Uterus (tissue), 4 donors: Measurements from ENCODE around the gene FKRP. TPM values are rescaled to one million over a fixed set of nuclear protein-coding genes. Genes with fewer than 3 reads are reported as not detected.

Experiments
- DNase-seq, 2 donors: peaks; one replicate each; pipeline ENCODE4 v3.0.0-alpha.2; 2019 to 2020
- H3K27ac ChIP-seq, 2 donors: fragments of 200-600 bp; sonication (generic); 1 replicate in 1 of 2; 2 replicates in 1 of 2; pipeline ENCODE4 v1.5.1; 2016 to 2018
- H3K27me3 ChIP-seq, 2 donors: fragments of 200-600 bp; sonication (generic); one replicate each; pipeline ENCODE4 v1.5.1; 2018 to 2019; ENCODE audit warnings: control low read depth in 1 of 2
- H3K36me3 ChIP-seq, 2 donors: fragments of 200-600 bp; sonication (generic); one replicate each; pipeline ENCODE4 v1.5.1; 2019; ENCODE audit warnings: control low read depth in 1 of 2
- H3K4me1 ChIP-seq, 2 donors: fragments of 200-600 bp; sonication (generic); one replicate each; pipeline ENCODE4 v1.5.1; 2018 to 2019; ENCODE audit warnings: control low read depth in 1 of 2
- H3K4me3 ChIP-seq, 2 donors: fragments of 200-600 bp; sonication (generic); 1 replicate in 1 of 2; 2 replicates in 1 of 2; pipeline ENCODE4 v1.5.1; 2018 to 2019; ENCODE audit warnings: mild to moderate bottlenecking in 1 of 2
- H3K9me3 ChIP-seq, 2 donors: fragments of 200-600 bp; sonication (generic); one replicate each; pipeline ENCODE4 v1.5.1; 2019; ENCODE audit warnings: control low read depth in 1 of 2
- POLR2A ChIP-seq, 2 donors: fragments of 450-650 bp; IDR thresholded peaks; one replicate each; pipeline ENCODE4 v1.6.1; 2016; ENCODE audit warnings: antibody characterized with exemption in 2 of 2, mild to moderate bottlenecking in 1 of 2, moderate library complexity in 1 of 2
- intact Hi-C: fragments of 100-400 bp; cut with DNase I; formaldehyde crosslinking; loops from one replicate; pipeline ENCODE4 v1.15.1; 2023; ENCODE audit warnings: low total_unique reads
- total RNA-seq, 4 donors: library from RNA; depleted of rRNA in 3 of 4; stranded (reverse); fragments of >200 nt in 3 of 4; gene quantifications; one replicate each; pipeline versions ENCODE4 v1.1.0 to v1.2.4, GENCODE V29; 2014 to 2023
- TF ChIP-seq, protein P1 (sequence below), 4 experiments: fragments of 200-600 bp in 2 of 4; fragments of 450-650 bp in 2 of 4; sonication (generic) in 2 of 4; IDR thresholded peaks; one replicate each; pipeline ENCODE4 v1.5.1; 2016 to 2019; ENCODE audit warnings: antibody characterized with exemption in 4 of 4, mild to moderate bottlenecking in 2 of 4, moderate library complexity in 1 of 4
- donor health status: DM: yes; HTN: yes; CAD: no.

The FKRP gene
- total RNA-seq, 4 donors from 2014 or later: 7.4 to 154 (median 22.1) TPM

GRCh38 chr19:46722421-46723022, 23.3 kb upstream of the FKRP start:
- DNase-seq: no peak
- Histone ChIP-seq H3K36me3 (no peaks in the 10 kb centered on the region), H3K27ac (no peak overlapping the region), H3K4me3 (no peak overlapping the region), H3K27me3 (no peaks in the 10 kb centered on the region), H3K4me1 (no peaks in the 10 kb centered on the region), H3K9me3 (no peaks in the 10 kb centered on the region)
- intact Hi-C loops: no loop called here
- TF ChIP-seq, protein P1, sequence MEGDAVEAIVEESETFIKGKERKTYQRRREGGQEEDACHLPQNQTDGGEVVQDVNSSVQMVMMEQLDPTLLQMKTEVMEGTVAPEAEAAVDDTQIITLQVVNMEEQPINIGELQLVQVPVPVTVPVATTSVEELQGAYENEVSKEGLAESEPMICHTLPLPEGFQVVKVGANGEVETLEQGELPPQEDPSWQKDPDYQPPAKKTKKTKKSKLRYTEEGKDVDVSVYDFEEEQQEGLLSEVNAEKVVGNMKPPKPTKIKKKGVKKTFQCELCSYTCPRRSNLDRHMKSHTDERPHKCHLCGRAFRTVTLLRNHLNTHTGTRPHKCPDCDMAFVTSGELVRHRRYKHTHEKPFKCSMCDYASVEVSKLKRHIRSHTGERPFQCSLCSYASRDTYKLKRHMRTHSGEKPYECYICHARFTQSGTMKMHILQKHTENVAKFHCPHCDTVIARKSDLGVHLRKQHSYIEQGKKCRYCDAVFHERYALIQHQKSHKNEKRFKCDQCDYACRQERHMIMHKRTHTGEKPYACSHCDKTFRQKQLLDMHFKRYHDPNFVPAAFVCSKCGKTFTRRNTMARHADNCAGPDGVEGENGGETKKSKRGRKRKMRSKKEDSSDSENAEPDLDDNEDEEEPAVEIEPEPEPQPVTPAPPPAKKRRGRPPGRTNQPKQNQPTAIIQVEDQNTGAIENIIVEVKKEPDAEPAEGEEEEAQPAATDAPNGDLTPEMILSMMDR (IDR thresholded peaks at IDR 0.05): no peak
- no peak for TF ChIP-seq POLR2A (IDR thresholded peaks at IDR 0.05)

- no peak for DNase-seq
- intact Hi-C loops: no loop called here
- no peaks in the 10 kb centered on the region for H3K4me1 ChIP-seq
- no peaks in the 10 kb centered on the region for H3K27me3 ChIP-seq
- no peak overlapping the region for H3K27ac ChIP-seq
- no peaks in the 10 kb centered on the region for H3K9me3 ChIP-seq
- TF ChIP-seq, protein P1 (IDR thresholded peaks at IDR 0.05): no peak
- no peak for TF ChIP-seq POLR2A (IDR thresholded peaks at IDR 0.05)
- no peak overlapping the region for H3K4me3 ChIP-seq
- H3K36me3 ChIP-seq: no peaks in the 10 kb centered on the region
Measured at GRCh38 chr19:46723023-46723461, 22.8 kb upstream of the FKRP start.

- no peak overlapping the region for H3K4me3 ChIP-seq
- no peak for DNase-seq
- intact Hi-C loops: no loop called here
- H3K27me3 ChIP-seq: no peaks in the 10 kb centered on the region
- H3K36me3 ChIP-seq: no peaks in the 10 kb centered on the region
- no peak overlapping the region for H3K27ac ChIP-seq
- H3K4me1 ChIP-seq: no peaks in the 10 kb centered on the region
- no peaks in the 10 kb centered on the region for H3K9me3 ChIP-seq
- no peak for TF ChIP-seq POLR2A (IDR thresholded peaks at IDR 0.05)
- TF ChIP-seq, protein P1 (IDR thresholded peaks at IDR 0.05): no peak
Measured at GRCh38 chr19:46723471-46723870, 22.4 kb upstream of the FKRP start.

DNA sequence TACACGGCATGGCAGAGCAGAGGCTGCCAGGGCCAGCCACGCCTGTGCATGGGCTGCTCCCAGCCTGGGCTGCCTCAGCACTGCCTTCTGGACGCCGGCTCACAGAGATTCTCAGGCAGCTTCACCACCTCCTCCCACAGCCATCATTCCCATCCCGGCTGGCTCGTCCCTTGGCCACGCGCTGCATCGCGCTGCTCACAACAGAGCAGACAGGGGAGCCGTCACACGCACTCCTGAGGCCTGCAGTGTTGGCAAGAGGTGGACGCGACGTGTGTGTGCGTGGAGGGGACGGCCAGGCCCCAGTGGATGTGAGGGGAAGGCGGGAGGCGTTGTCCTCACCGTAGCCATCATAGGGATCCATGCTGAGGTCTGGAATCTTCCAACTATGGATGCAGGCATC, 21.4 kb upstream of the FKRP start:
- intact Hi-C loops: no loop called here
- Histone ChIP-seq H3K4me3 (no peak overlapping the region), H3K27ac (no peak overlapping the region), H3K27me3 (no peaks in the 10 kb centered on the region), H3K36me3 (no peaks in the 10 kb centered on the region), H3K9me3 (no peaks in the 10 kb centered on the region), H3K4me1 (no peaks in the 10 kb centered on the region)
- DNase-seq: no peak
- TF ChIP-seq POLR2A (IDR thresholded peaks at IDR 0.05): no peak
- TF ChIP-seq, protein P1 (IDR thresholded peaks at IDR 0.05): no peak

DNA sequence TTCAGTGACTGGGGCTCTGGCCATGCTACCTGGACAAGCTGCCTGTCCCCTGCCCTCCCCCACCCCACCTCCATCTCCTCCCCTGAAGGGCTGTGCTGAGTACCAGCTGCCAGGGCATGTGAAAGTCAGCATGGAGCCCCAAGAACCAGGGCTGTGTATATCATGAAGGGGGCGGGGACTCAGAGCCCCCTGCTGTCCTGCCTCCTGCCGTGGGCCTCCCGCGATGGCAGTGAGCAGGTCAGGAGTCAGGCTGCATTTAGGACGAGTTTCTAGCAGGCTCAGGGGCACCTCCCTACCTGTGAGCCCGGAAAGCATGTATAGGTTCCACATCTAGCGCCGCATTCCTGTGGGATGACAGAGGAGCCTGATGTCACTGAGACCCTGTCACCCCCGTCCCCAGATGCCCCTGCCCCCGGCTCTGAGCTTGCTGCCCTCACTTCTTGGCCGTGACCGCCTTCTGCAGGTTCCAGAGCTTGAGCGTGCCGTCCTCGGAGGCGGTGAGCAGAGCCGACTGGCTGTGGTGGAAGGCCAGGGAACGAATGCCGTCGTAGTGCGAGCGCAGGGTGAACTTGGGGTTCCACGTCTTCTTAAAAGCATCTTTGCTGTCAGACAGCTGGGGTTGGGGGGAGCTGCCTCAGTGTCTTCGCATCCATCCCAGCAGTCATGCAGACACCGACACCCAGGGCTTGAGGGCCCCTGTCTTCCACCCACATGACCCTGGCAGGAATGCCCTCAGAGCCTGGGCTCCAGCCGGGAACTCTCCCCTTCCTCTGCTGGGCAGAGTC, 20.6 kb upstream of the FKRP start:
- TF ChIP-seq POLR2A (IDR thresholded peaks at IDR 0.05): no peak
- TF ChIP-seq, protein P1 (IDR thresholded peaks at IDR 0.05): no peak
- Histone ChIP-seq H3K27me3 (no peaks in the 10 kb centered on the region), H3K27ac (no peak overlapping the region), H3K36me3 (no peaks in the 10 kb centered on the region), H3K4me3 (no peak overlapping the region), H3K4me1 (no peaks in the 10 kb centered on the region), H3K9me3 (no peaks in the 10 kb centered on the region)
- DNase-seq: no peak
- intact Hi-C loops: no loop called here
